Right lobe of liver (tissue), 4 donors: Measurements from ENCODE around the gene KCTD19.

ENCODE experiments used
- CTCF ChIP-seq, 4 donors: fragments of 200-600 bp in 3 of 4; fragments of 450-650 bp in 1 of 4; IDR thresholded peaks; one replicate each; pipeline versions ENCODE4 v1.5.1 to v1.8.0; 2016 to 2022; ENCODE audit warnings: antibody characterized with exemption in 4 of 4, mild to moderate bottlenecking in 2 of 4
- POLR2A ChIP-seq: fragments of 450-650 bp; IDR thresholded peaks from one replicate; pipeline ENCODE4 v1.6.1; 2017; ENCODE audit warnings: antibody characterized with exemption, mild to moderate bottlenecking
- donor health status: DM: no; HTN: no; CAD: no.
- donor health status: DM: no; HTN: no; CAD: no.
- donor health status: DM: no; HTN: yes; CAD: no.

- TF ChIP-seq CTCF (IDR thresholded peaks at IDR 0.05), result no peak
- no peak for TF ChIP-seq POLR2A
Observed at GRCh38 chr16:67370661-67371060, 44.1 kb upstream of the KCTD19 start.
